Astrocyte of the spinal cord (primary cell): ENCODE measurements around the gene E2F1.

Experiments
- DNase-seq: peaks from one replicate; pipeline ENCODE4 v3.0.0; 2011; ENCODE audit warnings: low read depth, low spot score
- H3K4me3 ChIP-seq: 2 replicates; pipeline ENCODE4 v1.5.1; 2011; ENCODE audit warnings: low read depth, mild to moderate bottlenecking, low read length, moderate library complexity
- CTCF ChIP-seq: IDR thresholded peaks from 2 replicates; pipeline ENCODE4 v1.5.1; 2012; ENCODE audit warnings: low read depth, mild to moderate bottlenecking, low read length, inconsistent platforms
- in situ Hi-C: cut with HindIII; loops from 2 replicates; pipeline ENCODE4 v1.10.0; 2017; ENCODE audit warnings: low sequenced_read_pairs

Gene E2F1

GRCh38 chr20:33667676-33668465 is 18.3 kb downstream of the E2F1 start:
- DNase-seq: peak; percentile 71
- peak overlapping the region; percentile 29 for H3K4me3 ChIP-seq
- TF ChIP-seq CTCF: peak; percentile 86
- in situ Hi-C loops: no loop called here

- H3K4me3 ChIP-seq: peak overlapping the region; percentile 40
- TF ChIP-seq CTCF: no peak
- in situ Hi-C loops: no loop called here
- DNase-seq: no peak
Measured at GRCh38 chr20:33667245-33667675, 18.9 kb downstream of the E2F1 start.

- peak within 1 kb of the TSS; percentile 40 for H3K4me3 ChIP-seq
- in situ Hi-C loops: no loop called here
- peak; percentile 49 for TF ChIP-seq CTCF
- DNase-seq: peak; percentile 98
Measured at GRCh38 chr20:33666293-33667244, 19.6 kb downstream of the E2F1 start, which contains the start of gene ACTL10. TSS of gene ACTL10 (plus strand) at chr20:33666943. CDS start at chr20:33667498, 555 bp downstream.

- no peak for TF ChIP-seq CTCF
- in situ Hi-C loops: no loop called here
- no peak for DNase-seq
- H3K4me3 ChIP-seq: no peak overlapping the region
Measured at GRCh38 chr20:33664762-33665144, 21.4 kb downstream of the E2F1 start.

- in situ Hi-C loops: no loop called here
- peak overlapping the region; percentile 69 for H3K4me3 ChIP-seq
- TF ChIP-seq CTCF: no peak
- DNase-seq: no peak
Measured at GRCh38 chr20:33664085-33664761, 22.0 kb downstream of the E2F1 start.
